ENCODE results near the gene ZNF324.

The ZNF324 gene

GRCh38 chr19:58513213-58513693 lies 46.4 kb downstream of the ZNF324 start:
- H3K27me3 ChIP-seq (ENCODE audit: insufficient read depth, low read length) = no peaks in the 10 kb centered on the region
- H3K9ac ChIP-seq (ENCODE audit: low read length) = peak overlapping the region; percentile 73
- peaks cover 9% of the 10 kb centered on the region for H3K36me3 ChIP-seq (ENCODE audit: insufficient read depth, low read length)
- H3K4me2 ChIP-seq (ENCODE audit: low read length) = peak overlapping the region; percentile 87
- H3K79me2 ChIP-seq (ENCODE audit: insufficient read depth, low read length) = peaks cover 5% of the 10 kb centered on the region; the same call in 1 of the 2 replicates
- H3K9me2 ChIP-seq (ENCODE audit: low read depth, low read length) = no peaks in the 10 kb centered on the region
- peak overlapping the region; percentile 46 for H3K27ac ChIP-seq (ENCODE audit: low read depth, low read length, poor library complexity, severe bottlenecking)
- peaks cover 36% of the 10 kb centered on the region for H3K4me1 ChIP-seq (ENCODE audit: insufficient read depth, low read length, severe bottlenecking)
- TF ChIP-seq EZH2 (IDR thresholded peaks at IDR 0.05; ENCODE audit: borderline replicate concordance, low read length) (no peak), CTCF (IDR thresholded peaks at IDR 0.05; ENCODE audit: low read length) (no peak)
- no peaks in the 10 kb centered on the region for H4K20me1 ChIP-seq (ENCODE audit: insufficient read depth, low read length)
- no peaks in the 10 kb centered on the region for H3K9me3 ChIP-seq (ENCODE audit: low read length)
- no peak overlapping the region; the same call in 1 of the 2 replicates for H2AFZ ChIP-seq (ENCODE audit: low read length)
- H3F3A ChIP-seq (ENCODE audit: insufficient read depth, low read length) = no peaks in the 10 kb centered on the region
- peak overlapping the region; percentile 89 for H3K4me3 ChIP-seq (ENCODE audit: low read depth, low read length, poor library complexity, severe bottlenecking)

DNA sequence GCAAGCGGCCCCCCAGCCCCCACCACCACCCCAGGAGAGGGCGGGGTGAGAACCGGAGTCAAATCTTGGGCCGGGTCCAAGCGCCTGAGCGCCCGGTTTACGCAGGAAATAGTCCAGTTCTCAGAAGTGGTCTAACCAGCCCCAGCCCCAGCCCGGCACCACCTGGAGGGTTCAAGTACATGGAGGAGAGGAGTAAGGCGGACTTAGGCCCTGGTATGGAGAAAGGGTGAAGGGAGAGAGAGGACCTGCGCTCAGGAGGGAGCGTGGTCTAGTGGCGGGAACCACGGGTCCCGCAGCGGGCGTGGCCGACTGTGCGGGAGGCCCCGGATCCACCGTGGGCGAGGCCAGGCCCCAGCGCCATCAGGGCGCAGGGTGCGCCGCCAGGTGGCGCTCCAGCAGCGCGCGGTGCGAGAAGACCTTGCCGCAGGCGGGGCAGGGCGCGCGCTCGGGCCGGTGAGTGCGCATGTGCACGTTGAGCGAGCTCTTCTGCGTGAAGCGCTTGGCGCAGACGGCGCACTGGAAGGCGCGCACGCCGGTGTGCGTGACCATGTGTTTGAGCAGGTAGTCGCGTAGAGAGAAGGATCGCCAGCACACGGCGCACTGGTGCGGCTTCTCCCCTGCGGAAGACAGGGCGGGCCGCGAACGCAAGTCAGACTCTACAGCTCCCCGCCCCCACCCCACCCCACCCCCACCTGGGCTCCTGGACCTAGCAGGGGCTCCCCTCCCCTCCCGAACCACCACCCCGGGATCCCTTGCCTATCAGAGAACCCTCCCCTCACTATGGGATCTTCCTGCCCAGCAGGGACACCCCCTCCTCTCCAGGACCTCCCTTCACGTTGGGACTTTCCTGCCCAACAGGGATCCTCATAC lies 47.0 kb downstream of the ZNF324 start:
- H3K9ac ChIP-seq (ENCODE audit: low read length) = peak overlapping the region; percentile 95
- peak overlapping the region; percentile 89 for H3K4me3 ChIP-seq (ENCODE audit: low read depth, low read length, poor library complexity, severe bottlenecking)
- peak overlapping the region; percentile 87 for H3K4me2 ChIP-seq (ENCODE audit: low read length)
- no peaks in the 10 kb centered on the region for H3K27me3 ChIP-seq (ENCODE audit: insufficient read depth, low read length)
- peaks cover 43% of the 10 kb centered on the region for H3K4me1 ChIP-seq (ENCODE audit: insufficient read depth, low read length, severe bottlenecking)
- peaks cover 9% of the 10 kb centered on the region for H3K36me3 ChIP-seq (ENCODE audit: insufficient read depth, low read length)
- no peak overlapping the region; the same call in 1 of the 2 replicates for H2AFZ ChIP-seq (ENCODE audit: low read length)
- H3K9me3 ChIP-seq (ENCODE audit: low read length) = no peaks in the 10 kb centered on the region
- H3K79me2 ChIP-seq (ENCODE audit: insufficient read depth, low read length) = peaks cover 5% of the 10 kb centered on the region; the same call in 1 of the 2 replicates
- no peaks in the 10 kb centered on the region for H3F3A ChIP-seq (ENCODE audit: insufficient read depth, low read length)
- no peaks in the 10 kb centered on the region for H3K9me2 ChIP-seq (ENCODE audit: low read depth, low read length)
- no peaks in the 10 kb centered on the region for H4K20me1 ChIP-seq (ENCODE audit: insufficient read depth, low read length)
- TF ChIP-seq EZH2 (IDR thresholded peaks at IDR 0.05; ENCODE audit: borderline replicate concordance, low read length) = no peak
- TF ChIP-seq CTCF (IDR thresholded peaks at IDR 0.05; ENCODE audit: low read length) = peak; percentile 98
- peak overlapping the region; percentile 71 for H3K27ac ChIP-seq (ENCODE audit: low read depth, low read length, poor library complexity, severe bottlenecking)

DNA sequence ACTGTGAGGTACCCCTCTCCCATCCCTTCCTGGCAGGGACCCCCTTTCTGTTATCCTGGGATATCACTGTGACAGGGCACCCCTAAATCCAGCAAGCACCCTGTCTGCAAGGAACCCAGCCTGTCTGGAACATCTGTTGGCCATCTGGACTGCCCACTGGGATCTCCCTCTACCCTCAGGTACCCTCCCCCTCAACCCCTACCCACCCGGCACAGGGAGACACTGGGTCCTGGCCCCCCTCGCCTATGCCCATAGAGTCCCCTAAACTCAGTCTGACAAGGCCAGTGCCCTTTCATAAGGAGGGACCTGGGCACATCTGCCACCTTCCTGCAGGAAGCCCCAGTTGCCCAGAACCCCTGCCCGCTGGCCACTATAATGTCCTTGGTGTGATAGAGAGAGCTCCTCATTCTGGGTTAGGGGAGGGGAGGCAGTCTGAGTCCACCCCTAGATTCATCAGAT lies 47.7 kb downstream of the ZNF324 start:
- Histone ChIP-seq H4K20me1 (ENCODE audit: insufficient read depth, low read length) (no peaks in the 10 kb centered on the region), H3K9me3 (ENCODE audit: low read length) (no peaks in the 10 kb centered on the region), H3K4me3 (ENCODE audit: low read depth, low read length, poor library complexity, severe bottlenecking) (peak overlapping the region; percentile 89), H3F3A (ENCODE audit: insufficient read depth, low read length) (no peaks in the 10 kb centered on the region), H3K4me1 (ENCODE audit: insufficient read depth, low read length, severe bottlenecking) (peaks cover 44% of the 10 kb centered on the region), H3K27ac (ENCODE audit: low read depth, low read length, poor library complexity, severe bottlenecking) (peak overlapping the region; percentile 71), H3K9ac (ENCODE audit: low read length) (peak overlapping the region; percentile 95), H3K36me3 (ENCODE audit: insufficient read depth, low read length) (peaks cover 9% of the 10 kb centered on the region), H2AFZ (ENCODE audit: low read length) (no peak overlapping the region), H3K4me2 (ENCODE audit: low read length) (peak overlapping the region; percentile 87), H3K9me2 (ENCODE audit: low read depth, low read length) (no peaks in the 10 kb centered on the region), H3K27me3 (ENCODE audit: insufficient read depth, low read length) (no peaks in the 10 kb centered on the region), H3K79me2 (ENCODE audit: insufficient read depth, low read length) (peaks cover 5% of the 10 kb centered on the region; the same call in 1 of the 2 replicates)
- TF ChIP-seq CTCF (IDR thresholded peaks at IDR 0.05; ENCODE audit: low read length) (no peak), EZH2 (IDR thresholded peaks at IDR 0.05; ENCODE audit: borderline replicate concordance, low read length) (no peak)

All from OCI-LY1 (cell line).